GM21367 (cell line): ENCODE results near the gene KDM4B.

Experiments
- ATAC-seq: cut with Tn5 transposase; IDR thresholded peaks from one replicate; pipeline ENCODE4 v1.9.1; 2021; ENCODE audit not compliant: unreplicated experiment

KDM4B gene

GRCh38 chr19:5086230-5086629, 117.3 kb downstream of the KDM4B start:
- no peak for ATAC-seq

- ATAC-seq = no peak
Measured at GRCh38 chr19:5086725-5087439, 118.0 kb downstream of the KDM4B start.

- ATAC-seq = no peak
Measured at GRCh38 chr19:5089283-5089682, 120.4 kb downstream of the KDM4B start.

GRCh38 chr19:5090465-5091017, 121.6 kb downstream of the KDM4B start:
- ATAC-seq = no peak

- no peak for ATAC-seq
Measured at GRCh38 chr19:5091018-5091683, 122.2 kb downstream of the KDM4B start.

GRCh38 chr19:5091684-5092480, 123.0 kb downstream of the KDM4B start:
- ATAC-seq = no peak

GRCh38 chr19:5092481-5092843, 123.5 kb downstream of the KDM4B start:
- no peak for ATAC-seq

- ATAC-seq = no peak
Measured at GRCh38 chr19:5093297-5093928, 124.5 kb downstream of the KDM4B start.

GRCh38 chr19:5093948-5094718, 125.2 kb downstream of the KDM4B start:
- ATAC-seq = no peak

- no peak for ATAC-seq
Measured at GRCh38 chr19:5094768-5095567, 126.1 kb downstream of the KDM4B start.

- ATAC-seq = no peak
Measured at GRCh38 chr19:5095568-5095850, 126.6 kb downstream of the KDM4B start.

- ATAC-seq = no peak
Measured at GRCh38 chr19:5096536-5096935, 127.6 kb downstream of the KDM4B start.

- no peak for ATAC-seq
Measured at GRCh38 chr19:5097331-5097930, 128.5 kb downstream of the KDM4B start.

- no peak for ATAC-seq
Measured at GRCh38 chr19:5097959-5098623, 129.2 kb downstream of the KDM4B start.

- no peak for ATAC-seq
Measured at GRCh38 chr19:5098646-5099045, 129.7 kb downstream of the KDM4B start.

GRCh38 chr19:5099701-5100221, 130.8 kb downstream of the KDM4B start:
- ATAC-seq = no peak

- no peak for ATAC-seq
Measured at GRCh38 chr19:5101871-5102270, 133.0 kb downstream of the KDM4B start.

GRCh38 chr19:5102520-5102919, 133.6 kb downstream of the KDM4B start:
- ATAC-seq = no peak
